ENCODE data around the gene GPX2. TPM values are rescaled to one million over a fixed set of nuclear protein-coding genes. Genes with fewer than 3 reads are reported as not detected.
A peak's percentile ranks its signal among the peaks of the same experiment; 100 is the strongest.

The GPX2 gene
- total RNA-seq, 6 experiments from 2014 or later: not detected

GRCh38 chr14:64968167-64968566, 25.6 kb upstream of the GPX2 start:
- H3K36me3 Mint-ChIP-seq (ENCODE audit: low read depth): no peaks in the 10 kb centered on the region
- DNase-seq: no peak
- no peaks in the 10 kb centered on the region for H3K9me3 Mint-ChIP-seq
- H3K4me3 Mint-ChIP-seq: no peak overlapping the region
- H3K27ac Mint-ChIP-seq: no peak overlapping the region
- H3K4me1 Mint-ChIP-seq (ENCODE audit: low read depth): peaks cover 10% of the 10 kb centered on the region
- no peak for TF ChIP-seq CTCF (IDR thresholded peaks at IDR 0.05)
- no peaks in the 10 kb centered on the region; the same call in none of the 2 replicates for H3K27me3 Mint-ChIP-seq (ENCODE audit: insufficient read depth)

- Mint-ChIP-seq H3K4me3 (no peak overlapping the region), H3K4me1 (ENCODE audit: low read depth) (peaks cover 10% of the 10 kb centered on the region), H3K36me3 (ENCODE audit: low read depth) (no peaks in the 10 kb centered on the region), H3K27me3 (ENCODE audit: insufficient read depth) (no peaks in the 10 kb centered on the region; the same call in none of the 2 replicates), H3K9me3 (no peaks in the 10 kb centered on the region), H3K27ac (no peak overlapping the region)
- TF ChIP-seq CTCF (IDR thresholded peaks at IDR 0.05): no peak
- no peak for DNase-seq
Observed at GRCh38 chr14:64966976-64967375, 24.4 kb upstream of the GPX2 start.

- DNase-seq: no peak
- Mint-ChIP-seq H3K9me3 (no peaks in the 10 kb centered on the region), H3K36me3 (ENCODE audit: low read depth) (no peaks in the 10 kb centered on the region), H3K4me3 (no peak overlapping the region), H3K27ac (no peak overlapping the region), H3K4me1 (ENCODE audit: low read depth) (peaks cover under 1% of the 10 kb centered on the region; the same call in 1 of the 2 replicates), H3K27me3 (ENCODE audit: insufficient read depth) (no peaks in the 10 kb centered on the region; the same call in none of the 2 replicates)
- no peak for TF ChIP-seq CTCF (IDR thresholded peaks at IDR 0.05)
Observed at GRCh38 chr14:64965356-64966000, 22.9 kb upstream of the GPX2 start.

- Mint-ChIP-seq H3K4me1 (ENCODE audit: low read depth) (no peaks in the 10 kb centered on the region), H3K36me3 (ENCODE audit: low read depth) (no peaks in the 10 kb centered on the region), H3K9me3 (no peaks in the 10 kb centered on the region), H3K27me3 (ENCODE audit: insufficient read depth) (no peaks in the 10 kb centered on the region; the same call in none of the 2 replicates), H3K4me3 (no peak overlapping the region), H3K27ac (no peak overlapping the region)
- TF ChIP-seq CTCF (IDR thresholded peaks at IDR 0.05): peak; percentile 21; the same call in 1 of the 2 replicates
- no peak for DNase-seq
Observed at GRCh38 chr14:64963611-64964010, 21.1 kb upstream of the GPX2 start.

- H3K27me3 Mint-ChIP-seq (ENCODE audit: insufficient read depth): no peaks in the 10 kb centered on the region; the same call in 1 of the 2 replicates
- no peak overlapping the region for H3K4me3 Mint-ChIP-seq
- no peaks in the 10 kb centered on the region for H3K4me1 Mint-ChIP-seq (ENCODE audit: low read depth)
- no peaks in the 10 kb centered on the region for H3K9me3 Mint-ChIP-seq
- H3K36me3 Mint-ChIP-seq (ENCODE audit: low read depth): no peaks in the 10 kb centered on the region
- H3K27ac Mint-ChIP-seq: no peak overlapping the region
- DNase-seq: no peak
- peak; percentile 26 for TF ChIP-seq CTCF (IDR thresholded peaks at IDR 0.05)
Observed at GRCh38 chr14:64960762-64961276, 18.3 kb upstream of the GPX2 start.

All from HFFc6 (cell line).